Upper lobe of right lung (tissue), 1 donor: ENCODE data around the gene FBLN1. TPM values are rescaled to one million over a fixed set of nuclear protein-coding genes. Genes with fewer than 3 reads are reported as not detected.
A peak's percentile ranks its signal among the peaks of the same experiment; 100 is the strongest.

Source experiments
- ATAC-seq: fragments of 200-7000 bp; cut with Tn5 transposase; one replicate; pipeline ENCODE4 v1.9.1; 2020; ENCODE audit warnings: mild to moderate bottlenecking, moderate library complexity
- DNase-seq: peaks from one replicate; pipeline ENCODE4 v3.0.0-alpha.2; 2020
- H3K27ac ChIP-seq: fragments of 200-600 bp; one replicate; pipeline ENCODE4 v1.8.0; 2022
- H3K27me3 ChIP-seq: fragments of 200-600 bp; one replicate; pipeline ENCODE4 v1.8.0; 2022; ENCODE audit warnings: mild to moderate bottlenecking
- H3K36me3 ChIP-seq: fragments of 200-600 bp; one replicate; pipeline ENCODE4 v1.8.0; 2022
- H3K4me1 ChIP-seq: fragments of 200-600 bp; one replicate; pipeline ENCODE4 v1.8.0; 2022
- H3K4me3 ChIP-seq: fragments of 200-600 bp; one replicate; pipeline ENCODE4 v1.8.0; 2022; ENCODE audit warnings: mild to moderate bottlenecking
- H3K9me3 ChIP-seq: fragments of 200-600 bp; one replicate; pipeline ENCODE4 v1.8.0; 2022
- CTCF ChIP-seq: fragments of 200-600 bp; IDR thresholded peaks from one replicate; pipeline ENCODE4 v1.8.0; 2022; ENCODE audit warnings: antibody characterized with exemption
- intact Hi-C: fragments of 100-400 bp; cut with DNase I; formaldehyde crosslinking; loops from one replicate; pipeline ENCODE4 v1.11.0; 2022
- total RNA-seq: library from RNA; stranded (reverse); fragmentation: NEBNext Ultra II Directional; extraction: Animal tissue kit (Norgen Biotek cat#: 25700); gene quantifications from one replicate; pipeline ENCODE4 v1.2.1, GENCODE V29; 2021
- donor health status: DM: no; HTN: yes; CAD: no; lungs with severe emphysema.

Gene FBLN1
- total RNA-seq, 1 donor from 2014 or later: 272 TPM

- no peak overlapping the region for H3K4me3 ChIP-seq
- intact Hi-C loops: no loop called here
These were observed 27.4 kb downstream of the FBLN1 start for GRCh38 chr22:45529971-45530575.

GRCh38 chr22:45531441-45532234, 29.0 kb downstream of the FBLN1 start:
- ATAC-seq: no peak
- H3K4me1 ChIP-seq: peaks cover 9% of the 10 kb centered on the region
- H3K36me3 ChIP-seq: no peaks in the 10 kb centered on the region
- no peaks in the 10 kb centered on the region for H3K27me3 ChIP-seq
- TF ChIP-seq CTCF: no peak
- peak overlapping the region; percentile 24 for H3K27ac ChIP-seq
- DNase-seq: no peak
- intact Hi-C loops: no loop called here
- H3K9me3 ChIP-seq: no peaks in the 10 kb centered on the region
- H3K4me3 ChIP-seq: no peak overlapping the region

More at GRCh38 chr22:45529971-45530575, 27.4 kb downstream of the FBLN1 start:
- no peak for TF ChIP-seq CTCF
- Histone ChIP-seq H3K4me1 (peaks cover 9% of the 10 kb centered on the region), H3K36me3 (no peaks in the 10 kb centered on the region), H3K9me3 (no peaks in the 10 kb centered on the region), H3K27me3 (no peaks in the 10 kb centered on the region), H3K27ac (peak overlapping the region; percentile 36)
- ATAC-seq: no peak
- no peak for DNase-seq

GRCh38 chr22:45532235-45532631, 29.6 kb downstream of the FBLN1 start:
- Histone ChIP-seq H3K4me3 (no peak overlapping the region), H3K27ac (no peak overlapping the region), H3K27me3 (no peaks in the 10 kb centered on the region), H3K36me3 (no peaks in the 10 kb centered on the region), H3K4me1 (peaks cover 14% of the 10 kb centered on the region), H3K9me3 (no peaks in the 10 kb centered on the region)
- no peak for TF ChIP-seq CTCF
- DNase-seq: no peak
- no peak for ATAC-seq
- intact Hi-C loops: no loop called here

- Histone ChIP-seq H3K36me3 (no peaks in the 10 kb centered on the region), H3K27ac (no peak overlapping the region), H3K27me3 (no peaks in the 10 kb centered on the region), H3K4me3 (no peak overlapping the region), H3K9me3 (no peaks in the 10 kb centered on the region), H3K4me1 (peaks cover 22% of the 10 kb centered on the region)
- ATAC-seq (no peak), DNase-seq (no peak)
- intact Hi-C loops: no loop called here
- TF ChIP-seq CTCF: no peak
These were observed 31.0 kb downstream of the FBLN1 start for GRCh38 chr22:45533703-45534102.

GRCh38 chr22:45534339-45535192, 31.9 kb downstream of the FBLN1 start:
- intact Hi-C loops: no loop called here
- Histone ChIP-seq H3K27ac (no peak overlapping the region), H3K4me3 (no peak overlapping the region), H3K9me3 (no peaks in the 10 kb centered on the region), H3K4me1 (peaks cover 22% of the 10 kb centered on the region), H3K36me3 (no peaks in the 10 kb centered on the region), H3K27me3 (no peaks in the 10 kb centered on the region)
- no peak for DNase-seq
- ATAC-seq: no peak
- TF ChIP-seq CTCF: no peak
